Neural progenitor cell (in vitro differentiated cells): ENCODE measurements around the gene PRUNE2.

Source experiments
- CTCF ChIP-seq: fragments of 200-600 bp; sonication (generic); IDR thresholded peaks from 2 replicates; pipeline ENCODE4 v1.5.1; 2017; ENCODE audit warnings: antibody characterized with exemption, mild to moderate bottlenecking
- EZH2 ChIP-seq: fragments of 200-600 bp; sonication (generic); IDR thresholded peaks from 2 replicates; pipeline ENCODE4 v1.6.1; 2017; ENCODE audit warnings: antibody characterized with exemption, mild to moderate bottlenecking, moderate library complexity
- EZH2phosphoT487 ChIP-seq: fragments of 200-600 bp; sonication (generic); IDR thresholded peaks from 2 replicates; pipeline ENCODE4 v1.6.1; 2017; ENCODE audit warnings: antibody characterized with exemption

GRCh38 chr9:76744336-76744735 lies 161.6 kb downstream of the PRUNE2 start:
- TF ChIP-seq CTCF (no peak), EZH2phosphoT487 (no peak), EZH2 (no peak)
